HepG2 (cell line): ENCODE data around the gene LAMA1. TPM values are rescaled to one million over a fixed set of nuclear protein-coding genes. Genes with fewer than 3 reads are reported as not detected.

Experiments used
- ATAC-seq: fragments of 200-7000 bp; cut with Tn5 transposase; 3 replicates; pipeline ENCODE4 v1.9.1; 2020; ENCODE audit warnings: mild to moderate bottlenecking, moderate library complexity
- BruUV-seq: library from RNA; stranded (reverse); fragments of 400-500 nt; replicated peaks from 2 replicates; lab custom pipeline; 2021; lab: Mats Ljungman, UMichigan
- CTCF ChIA-PET: fragments of 300-600 bp; formaldehyde crosslinking; extraction: SDS; loops from one replicate; lab custom pipeline; 2021; ENCODE audit warnings: low total read pairs, inconsistent platforms, low intra/inter-chr PET ratio; lab: Yijun Ruan, JAX
- POLR2A ChIA-PET: fragments of 350-600 bp; sonication (Branson Sonifier 250); formaldehyde crosslinking; loops from one replicate; lab custom pipeline; 2020; ENCODE audit warnings: antibody characterized with exemption, inconsistent platforms; lab: Yijun Ruan, JAX
- DNase-seq: peaks from one replicate; pipeline ENCODE4 v3.0.0-alpha.2; 2015; ENCODE audit warnings: low spot score
- FAIRE-seq: peaks from 3 replicates; lab custom pipeline; 2011; peaks lifted over from hg19 to GRCh38; lab: Jason Lieb, UNC
- H2AFZ ChIP-seq: one replicate; pipeline ENCODE4 v1.6.1; 2011; ENCODE audit warnings: low read length, inconsistent platforms
- H3K27ac ChIP-seq: fragments of 300-600 bp; 3 replicates; pipeline ENCODE4 v1.8.0; 2011; ENCODE audit warnings: mixed run types, mild to moderate bottlenecking, mixed read lengths, low read length, inconsistent platforms; ENCODE audit not compliant: insufficient read depth; ENCODE audit errors: extremely low read length
- H3K27me3 ChIP-seq, 2 experiments: fragments of 200-600 bp in 1 of 2; 2 replicates in 1 of 2; 3 replicates in 1 of 2; pipeline versions ENCODE4 v1.6.0 to v1.8.0; 2011; ENCODE audit warnings: low read length in 2 of 2, mild to moderate bottlenecking in 2 of 2, moderate library complexity in 2 of 2, inconsistent platforms in 1 of 2; ENCODE audit not compliant: insufficient read depth in 2 of 2, control insufficient read depth in 1 of 2
- H3K36me3 ChIP-seq, 2 experiments: fragments of 200-600 bp in 1 of 2; replicated peaks in 1 of 2; 2 replicates in 1 of 2; 3 replicates in 1 of 2; pipeline versions ENCODE4 v1.5.1 to v1.8.0; 2011; ENCODE audit warnings: low read length in 2 of 2, inconsistent platforms in 1 of 2; ENCODE audit not compliant: insufficient read depth in 2 of 2, control insufficient read depth in 1 of 2
- H3K4me1 ChIP-seq: 2 replicates; pipeline ENCODE4 v1.5.1; 2012; ENCODE audit warnings: low read length, inconsistent platforms; ENCODE audit not compliant: insufficient read depth
- H3K4me2 ChIP-seq: 2 replicates; pipeline ENCODE4 v1.6.0; 2011; ENCODE audit warnings: low read depth, low read length, inconsistent platforms
- H3K4me3 ChIP-seq, 3 experiments: fragments of 200-600 bp in 1 of 3; sonication (generic), shearing (Covaris generic) in 1 of 3; replicated peaks in 1 of 3; 2 replicates each; pipeline ENCODE4 v1.5.1; 2011 to 2016; ENCODE audit warnings: low read length in 3 of 3, inconsistent platforms in 2 of 3, low read depth in 2 of 3, mild to moderate bottlenecking in 2 of 3, control low read depth in 1 of 3, mixed read lengths in 1 of 3; ENCODE audit not compliant: insufficient read depth in 1 of 3
- H3K79me2 ChIP-seq: one replicate; pipeline ENCODE4 v1.6.1; 2011; ENCODE audit warnings: low read length, inconsistent platforms; ENCODE audit not compliant: insufficient read depth
- H3K9ac ChIP-seq: 2 replicates; pipeline ENCODE4 v1.6.0; 2011; ENCODE audit warnings: mild to moderate bottlenecking, low read depth, low read length, inconsistent platforms; ENCODE audit not compliant: insufficient read depth
- H3K9me3 ChIP-seq: 2 replicates; pipeline ENCODE4 v1.5.1; 2012; ENCODE audit warnings: mild to moderate bottlenecking, low read length
- H4K20me1 ChIP-seq: 2 replicates; pipeline ENCODE4 v1.6.0; 2011; ENCODE audit warnings: inconsistent platforms, mild to moderate bottlenecking, low read length, moderate library complexity; ENCODE audit not compliant: insufficient read depth
- ATF6 ChIP-seq: sonication (generic); formaldehyde crosslinking; conservative IDR thresholded peaks from 2 replicates; pipeline ENCODE4 v1.4.0; 2020; ENCODE audit warnings: missing genetic modification reagents
- GTF3A ChIP-seq: sonication (generic); formaldehyde crosslinking; conservative IDR thresholded peaks from 2 replicates; pipeline ENCODE4 v1.4.0; 2020; ENCODE audit warnings: mild to moderate bottlenecking, missing genetic modification reagents
- HDAC6 ChIP-seq: fragments of 200-600 bp; sonication (generic); IDR thresholded peaks from 2 replicates; pipeline ENCODE4 v1.7.0; 2017; ENCODE audit warnings: mild to moderate bottlenecking, antibody characterized with exemption, low read length, low read depth
- IKZF4 ChIP-seq: sonication (generic); formaldehyde crosslinking; IDR thresholded peaks from 2 replicates; pipeline ENCODE4 v1.5.1; 2020; ENCODE audit warnings: borderline replicate concordance, mild to moderate bottlenecking, low read depth, missing genetic modification reagents; ENCODE audit errors: not compliant biosample characterization
- LCORL ChIP-seq, 2 experiments: fragments of 450-650 bp in 1 of 2; sonication (generic) in 1 of 2; formaldehyde crosslinking in 1 of 2; IDR thresholded peaks; 2 replicates each; pipeline versions ENCODE4 v1.5.0 to v1.6.1; 2017 to 2020; ENCODE audit warnings: antibody characterized with exemption in 1 of 2, missing genetic modification reagents in 1 of 2
- PPARG ChIP-seq: conservative IDR thresholded peaks from 2 replicates; pipeline ENCODE4 v1.6.1; 2016; ENCODE audit warnings: missing biosample characterization, missing genetic modification reagents
- SIX4 ChIP-seq: sonication (generic); formaldehyde crosslinking; IDR thresholded peaks from 2 replicates; pipeline ENCODE4 v1.4.0; 2020; ENCODE audit warnings: missing genetic modification reagents
- ZBTB10 ChIP-seq: sonication (generic); formaldehyde crosslinking; IDR thresholded peaks from 2 replicates; pipeline ENCODE4 v1.4.0; 2020; ENCODE audit warnings: missing genetic modification reagents, borderline replicate concordance
- ZNF7 ChIP-seq: IDR thresholded peaks from 2 replicates; pipeline ENCODE4 v1.6.1; 2016; ENCODE audit warnings: missing biosample characterization, missing genetic modification reagents
- ZNF724P ChIP-seq: sonication (generic); formaldehyde crosslinking; IDR thresholded peaks from 2 replicates; pipeline ENCODE4 v1.8.0; 2022; ENCODE audit warnings: missing genetic modification reagents, borderline replicate concordance
- ZNF749 ChIP-seq: sonication (generic); formaldehyde crosslinking; IDR thresholded peaks from 2 replicates; pipeline ENCODE4 v1.8.0; 2022; ENCODE audit warnings: mild to moderate bottlenecking, missing genetic modification reagents, moderate library complexity, borderline replicate concordance
- ZNF792 ChIP-seq: IDR thresholded peaks from 2 replicates; pipeline ENCODE4 v1.6.1; 2016
- WGBS: methylation state at CpG from one replicate; pipeline ENCODE4 v1.1.6; 2017; ENCODE audit warnings: low lambda C conversion rate; 5-methylcytosine and 5-hydroxymethylcytosine counted together
- in situ Hi-C: cut with HindIII; loops from 2 replicates; pipeline ENCODE4 v1.10.0; 2017; ENCODE audit warnings: low pct_unique_long_range_greater_than_20kb; ENCODE audit not compliant: extremely low pct_ligation_motif_present
- intact Hi-C: fragments of 100-400 bp; cut with micrococcal nuclease; formaldehyde crosslinking; loops from one replicate; pipeline ENCODE4 v1.10.0; 2022; ENCODE audit not compliant: unreplicated experiment
- polyA plus RNA-seq, 8 experiments: library from polyadenylated mRNA; depleted of rRNA in 3 of 8; stranded (reverse) in 7 of 8; unstranded in 1 of 8; fragments of >200 nt; fragmentation: Illumina TruSeq in 4 of 8; extraction: Trizol in 4 of 8; gene quantifications; 2 replicates each; pipeline versions ENCODE4 v1.2.1 to v1.2.3, GENCODE V29; 2011 to 2016; ENCODE audit warnings: low read depth in 4 of 8, missing spikeins in 1 of 8, mixed read lengths in 1 of 8; ENCODE audit not compliant: insufficient read depth in 1 of 8
- total RNA-seq, 5 experiments: library from RNA; depleted of rRNA; stranded (reverse); fragments of >200 nt; fragmentation: Illumina TruSeq; extraction: Trizol; gene quantifications; 2 replicates each; pipeline ENCODE4 v1.2.3, GENCODE V29; 2016; ENCODE audit warnings: low read depth in 1 of 5
- TF ChIP-seq, protein P1 (sequence below): sonication (generic); formaldehyde crosslinking; IDR thresholded peaks from 2 replicates; pipeline ENCODE4 v1.5.0; 2020; ENCODE audit warnings: mild to moderate bottlenecking, missing genetic modification reagents
- TF ChIP-seq, protein P2 (sequence below): sonication (generic); IDR thresholded peaks from 2 replicates; pipeline ENCODE4 v1.6.1; 2016; ENCODE audit warnings: low read depth, borderline replicate concordance

Gene LAMA1
- total and polyA plus RNA-seq, 2 of the 13 experiments (the other 11 are each of a cell fraction or from before 2014, with no cell fraction given): 0.05 to 0.44 TPM

- no peak overlapping the region for H3K27ac ChIP-seq
- no peak overlapping the region for H2AFZ ChIP-seq
- BruUV-seq: no TSS peak
- H3K36me3 ChIP-seq: no peaks in the 10 kb centered on the region
- CTCF ChIA-PET: no interaction called here
- H3K4me1 ChIP-seq: peaks cover 12% of the 10 kb centered on the region
- 86% methylated on average over 10 of the region's 11 CpGs for WGBS
- in situ Hi-C loops: loop anchor here (25.0 kb wide), 1 partner anchor 125 kb away; no protein-coding TSS in a partner anchor
- no peaks in the 10 kb centered on the region for H3K79me2 ChIP-seq
- no peak overlapping the region for H3K4me2 ChIP-seq
- H3K27me3 ChIP-seq: peaks cover 0 to 3% of the 10 kb centered on the region in 2 experiments; a peak in 1 of 5 replicates
- no peaks in the 10 kb centered on the region for H4K20me1 ChIP-seq
- no peak overlapping the region for H3K4me3 ChIP-seq
- FAIRE-seq (no peak), ATAC-seq (no peak), DNase-seq (no peak)
- no peaks in the 10 kb centered on the region for H3K9me3 ChIP-seq
- intact Hi-C loops: no loop called here
- POLR2A ChIA-PET: no interaction called here
- H3K9ac ChIP-seq: no peak overlapping the region
- TF ChIP-seq ATF6 (CRISPR knock-in tag) (no peak), ZNF724P (CRISPR knock-in tag) (no peak), SIX4 (CRISPR knock-in tag) (no peak), ZNF792 (CRISPR knock-in tag) (no peak), HDAC6 (no peak), LCORL (IDR thresholded peaks at IDR 0.05) (no peak), LCORL (CRISPR knock-in tag; IDR thresholded peaks at IDR 0.05) (no peak), ZNF7 (CRISPR knock-in tag) (no peak), PPARG (CRISPR knock-in tag) (no peak), IKZF4 (CRISPR knock-in tag) (no peak), ZBTB10 (CRISPR knock-in tag) (no peak), GTF3A (CRISPR knock-in tag) (no peak), ZNF749 (CRISPR knock-in tag) (no peak)
- TF ChIP-seq, protein P1, sequence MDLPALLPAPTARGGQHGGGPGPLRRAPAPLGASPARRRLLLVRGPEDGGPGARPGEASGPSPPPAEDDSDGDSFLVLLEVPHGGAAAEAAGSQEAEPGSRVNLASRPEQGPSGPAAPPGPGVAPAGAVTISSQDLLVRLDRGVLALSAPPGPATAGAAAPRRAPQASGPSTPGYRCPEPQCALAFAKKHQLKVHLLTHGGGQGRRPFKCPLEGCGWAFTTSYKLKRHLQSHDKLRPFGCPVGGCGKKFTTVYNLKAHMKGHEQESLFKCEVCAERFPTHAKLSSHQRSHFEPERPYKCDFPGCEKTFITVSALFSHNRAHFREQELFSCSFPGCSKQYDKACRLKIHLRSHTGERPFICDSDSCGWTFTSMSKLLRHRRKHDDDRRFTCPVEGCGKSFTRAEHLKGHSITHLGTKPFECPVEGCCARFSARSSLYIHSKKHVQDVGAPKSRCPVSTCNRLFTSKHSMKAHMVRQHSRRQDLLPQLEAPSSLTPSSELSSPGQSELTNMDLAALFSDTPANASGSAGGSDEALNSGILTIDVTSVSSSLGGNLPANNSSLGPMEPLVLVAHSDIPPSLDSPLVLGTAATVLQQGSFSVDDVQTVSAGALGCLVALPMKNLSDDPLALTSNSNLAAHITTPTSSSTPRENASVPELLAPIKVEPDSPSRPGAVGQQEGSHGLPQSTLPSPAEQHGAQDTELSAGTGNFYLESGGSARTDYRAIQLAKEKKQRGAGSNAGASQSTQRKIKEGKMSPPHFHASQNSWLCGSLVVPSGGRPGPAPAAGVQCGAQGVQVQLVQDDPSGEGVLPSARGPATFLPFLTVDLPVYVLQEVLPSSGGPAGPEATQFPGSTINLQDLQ: no peak
- TF ChIP-seq, protein P2, sequence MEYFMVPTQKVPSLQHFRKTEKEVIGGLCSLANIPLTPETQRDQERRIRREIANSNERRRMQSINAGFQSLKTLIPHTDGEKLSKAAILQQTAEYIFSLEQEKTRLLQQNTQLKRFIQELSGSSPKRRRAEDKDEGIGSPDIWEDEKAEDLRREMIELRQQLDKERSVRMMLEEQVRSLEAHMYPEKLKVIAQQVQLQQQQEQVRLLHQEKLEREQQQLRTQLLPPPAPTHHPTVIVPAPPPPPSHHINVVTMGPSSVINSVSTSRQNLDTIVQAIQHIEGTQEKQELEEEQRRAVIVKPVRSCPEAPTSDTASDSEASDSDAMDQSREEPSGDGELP: no peak
These were observed 80.1 kb downstream of the LAMA1 start for GRCh38 chr18:7037470-7037869.
